K562 (cell line): ENCODE data around the gene MAPRE2. TPM values are rescaled to one million over a fixed set of nuclear protein-coding genes. Genes with fewer than 3 reads are reported as not detected.

Experiments
- ATAC-seq: fragments of 200-7000 bp; cut with Tn5 transposase; 3 replicates; pipeline ENCODE4 v1.9.1; 2020; ENCODE audit warnings: moderate library complexity
- BruUV-seq: library from RNA; stranded (reverse); fragments of 400-500 nt; replicated peaks from 2 replicates; lab custom pipeline; 2021; lab: Mats Ljungman, UMichigan
- CTCF ChIA-PET: fragments of 300-600 bp; formaldehyde crosslinking; extraction: SDS; loops from one replicate; lab custom pipeline; 2021; ENCODE audit warnings: low intra/inter-chr PET ratio; lab: Yijun Ruan, JAX
- POLR2A ChIA-PET: fragments of 300-600, 350-650 bp; sonication (Branson Sonifier 250); formaldehyde crosslinking; extraction: SDS; loops from one replicate; lab custom pipeline; 2021; ENCODE audit warnings: antibody characterized with exemption, inconsistent platforms; lab: Yijun Ruan, JAX
- DNase-seq, 4 experiments: peaks; one replicate each; pipeline versions ENCODE4 v3.0.0 to v3.0.0-alpha.2; 2011 to 2018; ENCODE audit warnings: low spot score in 3 of 4, mixed read lengths in 3 of 4; ENCODE audit errors: extremely low read depth in 1 of 4
- FAIRE-seq: peaks from 2 replicates; lab custom pipeline; 2011; peaks lifted over from hg19 to GRCh38; lab: Jason Lieb, UNC
- H2AFZ ChIP-seq: 2 replicates; pipeline ENCODE4 v1.6.0; 2011; ENCODE audit warnings: low read depth, low read length, control low read depth, inconsistent platforms
- H3K27ac ChIP-seq: fragments of 200-600 bp; 3 replicates; pipeline ENCODE4 v1.8.0; 2011; ENCODE audit warnings: low read depth, mild to moderate bottlenecking, control low read depth, inconsistent platforms, low read length, moderate library complexity, mixed read lengths; ENCODE audit errors: extremely low read depth
- H3K27me3 ChIP-seq, 2 experiments: fragments of 300-600 bp in 1 of 2; 2 replicates in 1 of 2; 3 replicates in 1 of 2; pipeline versions ENCODE4 v1.6.0 to v1.8.0; 2011; ENCODE audit warnings: inconsistent platforms in 2 of 2, low read length in 2 of 2, mild to moderate bottlenecking in 1 of 2, mixed read lengths in 1 of 2, moderate library complexity in 1 of 2; ENCODE audit not compliant: control insufficient read depth in 2 of 2, insufficient read depth in 2 of 2
- H3K36me3 ChIP-seq: fragments of 300-600 bp; 3 replicates; pipeline ENCODE4 v1.8.0; 2011; ENCODE audit warnings: mild to moderate bottlenecking, low read length, inconsistent platforms; ENCODE audit not compliant: control insufficient read depth, insufficient read depth
- H3K4me1 ChIP-seq, 2 experiments: fragments of 200-600 bp in 1 of 2; replicated peaks in 1 of 2; 2 replicates in 1 of 2; 3 replicates in 1 of 2; pipeline versions ENCODE4 v1.5.1 to v1.8.0; 2011; ENCODE audit warnings: inconsistent platforms in 2 of 2, low read length in 2 of 2, mild to moderate bottlenecking in 1 of 2, mixed read lengths in 1 of 2, moderate library complexity in 1 of 2; ENCODE audit not compliant: control insufficient read depth in 2 of 2, insufficient read depth in 2 of 2
- H3K4me2 ChIP-seq: 2 replicates; pipeline ENCODE4 v1.6.1; 2011; ENCODE audit warnings: low read length, control low read depth, inconsistent platforms, mixed read lengths; ENCODE audit not compliant: insufficient read depth
- H3K4me3 ChIP-seq: fragments of 200-600 bp; sonication (generic), shearing (Covaris generic); 2 replicates; pipeline ENCODE4 v1.5.1; 2016; ENCODE audit warnings: control low read depth, inconsistent platforms
- H3K79me2 ChIP-seq: fragments of 200-600 bp; 3 replicates; pipeline ENCODE4 v1.8.0; 2011; ENCODE audit warnings: low read length, inconsistent platforms; ENCODE audit not compliant: control insufficient read depth, insufficient read depth
- H3K9ac ChIP-seq, 2 experiments: 2 replicates each; pipeline versions ENCODE4 v1.6.0 to v1.6.1; 2011; ENCODE audit warnings: low read depth in 2 of 2, low read length in 2 of 2, control low read depth in 1 of 2, inconsistent platforms in 1 of 2, mild to moderate bottlenecking in 1 of 2, mixed read lengths in 1 of 2; ENCODE audit not compliant: insufficient read depth in 1 of 2
- H3K9me1 ChIP-seq: one replicate; pipeline ENCODE4 v1.6.0; 2011; ENCODE audit warnings: inconsistent platforms, mild to moderate bottlenecking, low read length, moderate library complexity; ENCODE audit not compliant: control insufficient read depth, insufficient read depth
- H3K9me3 ChIP-seq: replicated peaks from 2 replicates; pipeline ENCODE4 v1.5.1; 2011; ENCODE audit warnings: low read depth, low read length, inconsistent platforms; ENCODE audit not compliant: control insufficient read depth, insufficient read depth
- H4K20me1 ChIP-seq: replicated peaks from 2 replicates; pipeline ENCODE4 v1.6.1; 2011; ENCODE audit warnings: low read length, inconsistent platforms, mixed read lengths; ENCODE audit not compliant: control insufficient read depth, insufficient read depth
- ARID3B ChIP-seq: fragments of 250-450 bp; sonication (Bioruptor Pico); IDR thresholded peaks from 2 replicates; pipeline ENCODE4 v1.4.0; 2020; ENCODE audit warnings: borderline replicate concordance
- ELK1 ChIP-seq: sonication (generic); formaldehyde crosslinking; IDR thresholded peaks from 2 replicates; pipeline ENCODE4 v1.8.1; 2022; ENCODE audit warnings: missing genetic modification reagents
- KLF13 ChIP-seq: fragments of 450-650 bp; IDR thresholded peaks from 2 replicates; pipeline ENCODE4 v1.6.1; 2016; ENCODE audit warnings: missing genetic modification characterization, low read depth, mild to moderate bottlenecking, missing compliant biosample characterization, moderate library complexity, borderline replicate concordance
- NR2C2 ChIP-seq, 2 experiments: fragments of 200-800 bp in 1 of 2; sonication (Bioruptor generic) in 1 of 2; sonication (generic) in 1 of 2; formaldehyde crosslinking in 1 of 2; IDR thresholded peaks; 2 replicates each; pipeline versions ENCODE4 v1.6.1 to v1.8.0; 2016 to 2022; ENCODE audit warnings: mild to moderate bottlenecking in 1 of 2, missing compliant biosample characterization in 1 of 2, missing genetic modification characterization in 1 of 2, missing genetic modification reagents in 1 of 2
- RERE ChIP-seq: sonication (generic); formaldehyde crosslinking; IDR thresholded peaks from 2 replicates; pipeline ENCODE4 v1.8.0; 2023; ENCODE audit warnings: missing genetic modification reagents, mild to moderate bottlenecking, borderline replicate concordance
- SIN3A ChIP-seq, 2 experiments: fragments of 150-350 bp in 1 of 2; IDR thresholded peaks; 2 replicates each; pipeline ENCODE4 v1.6.1; 2011 to 2016; ENCODE audit warnings: borderline replicate concordance in 2 of 2, low read depth in 2 of 2, low read length in 2 of 2, mild to moderate bottlenecking in 2 of 2, moderate library complexity in 2 of 2; ENCODE audit not compliant: control insufficient read depth in 1 of 2
- SMARCA4 ChIP-seq: fragments of 450-650 bp; IDR thresholded peaks from 2 replicates; pipeline ENCODE4 v1.6.1; 2016
- SRSF7 ChIP-seq: fragments of 200-400 bp; formaldehyde crosslinking; optimal IDR thresholded peaks from 2 replicates; pipeline ENCODE3; 2017; ENCODE audit warnings: mild to moderate bottlenecking, low read depth, low read length
- TRIM28 ChIP-seq: fragments of 450-650 bp; IDR thresholded peaks from 2 replicates; pipeline ENCODE4 v1.6.1; 2017
- ZNF143 ChIP-seq: sonication (generic); formaldehyde crosslinking; IDR thresholded peaks from 2 replicates; pipeline ENCODE4 v1.9.0; 2022; ENCODE audit warnings: mild to moderate bottlenecking, missing genetic modification reagents
- ZNF224 ChIP-seq: sonication (generic); formaldehyde crosslinking; IDR thresholded peaks from 2 replicates; pipeline ENCODE4 v1.8.0; 2022; ENCODE audit warnings: mild to moderate bottlenecking, missing genetic modification reagents
- ZNF282 ChIP-seq: sonication (generic); formaldehyde crosslinking; IDR thresholded peaks from 2 replicates; pipeline ENCODE4 v1.8.1; 2023; ENCODE audit warnings: missing genetic modification reagents
- WGBS: fragments of 100-300 bp; shearing (Covaris generic); methylation state at CpG from one replicate; pipeline ENCODE4 v1.1.6; 2016; ENCODE audit warnings: low coverage, mixed read lengths; ENCODE audit not compliant: insufficient coverage; ENCODE audit errors: missing lambda C conversion rate; 5-methylcytosine and 5-hydroxymethylcytosine counted together
- in situ Hi-C: fragments of 300-500 bp; cut with MboI; formaldehyde crosslinking; loops from 4 replicates; pipeline ENCODE4 v1.15.0; 2018; ENCODE audit warnings: inconsistent platforms, mixed read lengths
- intact Hi-C: fragments of 100-400 bp; cut with micrococcal nuclease; formaldehyde crosslinking; loops from 2 replicates; pipeline ENCODE4 v1.14.2; 2022
- polyA plus RNA-seq, 8 experiments: library from polyadenylated mRNA; depleted of rRNA in 4 of 8; stranded (reverse) in 5 of 8; unstranded in 3 of 8; fragments of >200 nt; fragmentation: Nextera tagmentation in 2 of 8; fragmentation: Illumina TruSeq in 1 of 8; extraction: Ambion mirVana in 2 of 8; extraction: Trizol in 1 of 8; gene quantifications; 2 replicates each; pipeline versions ENCODE4 v1.2.1 to v1.2.3, GENCODE V29; 2011 to 2014; ENCODE audit warnings: inconsistent platforms in 1 of 8, missing spikeins in 1 of 8
- total RNA-seq, 7 experiments: library from RNA; depleted of rRNA in 6 of 7; stranded (reverse); fragments of >200 nt in 6 of 7; fragmentation: Illumina TruSeq in 2 of 7; extraction: Trizol in 2 of 7; gene quantifications; 2 replicates each; pipeline versions ENCODE4 v1.2.1 to v1.2.3, GENCODE V29; 2011 to 2021; ENCODE audit warnings: low replicate concordance in 1 of 7

The MAPRE2 gene
- total and polyA plus RNA-seq, 9 of the 15 experiments (the other 6 are each of a cell fraction or from before 2014, with no cell fraction given), result 32.3 to 70.7 (median 40.7) TPM

GRCh38 chr18:35022426-35023001 lies 18.7 kb upstream of the MAPRE2 start:
- Histone ChIP-seq H3K27ac (no peak overlapping the region), H3K9ac (no peak overlapping the region), H3K9me1 (no peaks in the 10 kb centered on the region), H3K4me1 (no peaks in the 10 kb centered on the region), H4K20me1 (no peaks in the 10 kb centered on the region), H3K4me3 (no peak overlapping the region), H2AFZ (no peak overlapping the region), H3K9me3 (no peaks in the 10 kb centered on the region), H3K27me3 (no peaks in the 10 kb centered on the region), H3K79me2 (no peaks in the 10 kb centered on the region), H3K4me2 (no peak overlapping the region), H3K36me3 (no peaks in the 10 kb centered on the region)
- ChIA-PET CTCF (no interaction called here), POLR2A (no interaction called here)
- in situ Hi-C loops, result no loop called here
- FAIRE-seq (no peak), DNase-seq (no peak), ATAC-seq (no peak)
- intact Hi-C loops, result no loop called here
- BruUV-seq, result no TSS peak
- WGBS, result 4% methylated on average over 1 of the region's 1 CpG
- TF ChIP-seq SIN3A (IDR thresholded peaks at IDR 0.05; ENCODE audit: borderline replicate concordance in 2 of 2, control insufficient read depth in 1 of 2, low read depth in 2 of 2, low read length in 2 of 2) (no peak), SMARCA4 (no peak), TRIM28 (no peak), NR2C2 (CRISPR knock-in tag; IDR thresholded peaks at IDR 0.05) (no peak), NR2C2 (tag; IDR thresholded peaks at IDR 0.05) (no peak), ZNF224 (CRISPR knock-in tag) (no peak), SRSF7 (no peak), RERE (CRISPR knock-in tag) (no peak), ELK1 (CRISPR knock-in tag) (no peak), KLF13 (tag) (no peak), ZNF282 (no peak), ARID3B (CRISPR knock-in tag) (no peak), ZNF143 (CRISPR knock-in tag) (no peak)
